GM12892 (cell line): ENCODE data around the gene C4BPB.

Source experiments
- POLR2A ChIP-seq: IDR thresholded peaks from 2 replicates; pipeline ENCODE4 v1.6.1; 2011; ENCODE audit warnings: low read depth, low read length, control low read depth
- POLR2AphosphoS5 ChIP-seq: IDR thresholded peaks from 2 replicates; pipeline ENCODE4 v1.6.1; 2011; ENCODE audit warnings: low read depth, low read length, control low read depth
- TAF1 ChIP-seq: IDR thresholded peaks from 2 replicates; pipeline ENCODE4 v1.6.1; 2011; ENCODE audit warnings: low read depth, mild to moderate bottlenecking, control low read depth, low read length, borderline replicate concordance

- no peak for TF ChIP-seq POLR2A
- TF ChIP-seq TAF1, result no peak
- TF ChIP-seq POLR2AphosphoS5, result no peak
Measured at GRCh38 chr1:207055386-207056001, 33.2 kb upstream of the C4BPB start.
